ENCODE measurements around the gene KIF2B.

The KIF2B gene, protein sequence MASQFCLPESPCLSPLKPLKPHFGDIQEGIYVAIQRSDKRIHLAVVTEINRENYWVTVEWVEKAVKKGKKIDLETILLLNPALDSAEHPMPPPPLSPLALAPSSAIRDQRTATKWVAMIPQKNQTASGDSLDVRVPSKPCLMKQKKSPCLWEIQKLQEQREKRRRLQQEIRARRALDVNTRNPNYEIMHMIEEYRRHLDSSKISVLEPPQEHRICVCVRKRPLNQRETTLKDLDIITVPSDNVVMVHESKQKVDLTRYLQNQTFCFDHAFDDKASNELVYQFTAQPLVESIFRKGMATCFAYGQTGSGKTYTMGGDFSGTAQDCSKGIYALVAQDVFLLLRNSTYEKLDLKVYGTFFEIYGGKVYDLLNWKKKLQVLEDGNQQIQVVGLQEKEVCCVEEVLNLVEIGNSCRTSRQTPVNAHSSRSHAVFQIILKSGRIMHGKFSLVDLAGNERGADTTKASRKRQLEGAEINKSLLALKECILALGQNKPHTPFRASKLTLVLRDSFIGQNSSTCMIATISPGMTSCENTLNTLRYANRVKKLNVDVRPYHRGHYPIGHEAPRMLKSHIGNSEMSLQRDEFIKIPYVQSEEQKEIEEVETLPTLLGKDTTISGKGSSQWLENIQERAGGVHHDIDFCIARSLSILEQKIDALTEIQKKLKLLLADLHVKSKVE

DNA sequence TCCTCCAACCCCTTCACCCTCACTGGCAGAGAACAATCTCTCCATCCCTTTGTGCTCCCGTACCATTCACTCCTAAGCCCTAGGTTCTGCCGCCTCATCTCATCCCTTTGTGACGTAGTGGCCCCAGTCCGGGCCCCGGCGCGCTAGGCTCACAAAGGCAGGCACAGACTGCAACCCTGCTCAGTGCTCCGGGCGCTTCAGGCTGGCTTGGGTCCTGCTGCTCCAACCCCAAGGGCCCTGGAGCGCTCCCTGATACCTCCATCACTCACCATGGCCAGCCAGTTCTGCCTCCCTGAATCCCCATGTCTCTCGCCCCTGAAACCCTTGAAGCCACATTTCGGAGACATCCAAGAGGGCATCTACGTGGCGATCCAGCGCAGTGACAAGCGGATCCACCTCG is at the start of gene KIF2B:
KIF2B (plus strand) TSS at position 164 of the 400 bp plus-strand sequence; CDS start at position 271, 107 bp downstream.
- H3K4me3 ChIP-seq (ENCODE audit: low read length) = no peak within 1 kb of the TSS
- DNase-seq (ENCODE audit: low read depth) = no peak

DNA sequence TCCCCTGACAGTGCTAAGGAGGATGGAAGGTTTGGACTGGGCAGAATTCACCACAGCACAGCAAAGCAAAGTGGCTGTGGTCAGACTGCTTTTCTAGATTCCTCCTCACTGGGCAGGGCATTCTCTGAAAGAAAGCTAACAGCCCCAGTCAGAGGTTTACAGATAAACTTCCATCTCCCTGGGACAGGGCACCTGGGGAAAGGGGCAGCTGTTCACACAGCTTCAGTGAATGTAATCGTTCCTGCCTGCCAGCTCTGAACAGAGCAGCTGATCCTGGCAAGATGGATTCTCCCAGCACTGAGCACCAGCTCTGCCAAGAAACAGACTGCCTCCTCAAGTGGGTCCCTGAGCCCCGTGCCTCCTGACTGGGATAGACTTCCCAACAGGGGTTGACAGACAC is 42.4 kb upstream of the KIF2B start:
- H3K4me3 ChIP-seq (ENCODE audit: low read length) = no peak overlapping the region
- TF ChIP-seq, protein P1, sequence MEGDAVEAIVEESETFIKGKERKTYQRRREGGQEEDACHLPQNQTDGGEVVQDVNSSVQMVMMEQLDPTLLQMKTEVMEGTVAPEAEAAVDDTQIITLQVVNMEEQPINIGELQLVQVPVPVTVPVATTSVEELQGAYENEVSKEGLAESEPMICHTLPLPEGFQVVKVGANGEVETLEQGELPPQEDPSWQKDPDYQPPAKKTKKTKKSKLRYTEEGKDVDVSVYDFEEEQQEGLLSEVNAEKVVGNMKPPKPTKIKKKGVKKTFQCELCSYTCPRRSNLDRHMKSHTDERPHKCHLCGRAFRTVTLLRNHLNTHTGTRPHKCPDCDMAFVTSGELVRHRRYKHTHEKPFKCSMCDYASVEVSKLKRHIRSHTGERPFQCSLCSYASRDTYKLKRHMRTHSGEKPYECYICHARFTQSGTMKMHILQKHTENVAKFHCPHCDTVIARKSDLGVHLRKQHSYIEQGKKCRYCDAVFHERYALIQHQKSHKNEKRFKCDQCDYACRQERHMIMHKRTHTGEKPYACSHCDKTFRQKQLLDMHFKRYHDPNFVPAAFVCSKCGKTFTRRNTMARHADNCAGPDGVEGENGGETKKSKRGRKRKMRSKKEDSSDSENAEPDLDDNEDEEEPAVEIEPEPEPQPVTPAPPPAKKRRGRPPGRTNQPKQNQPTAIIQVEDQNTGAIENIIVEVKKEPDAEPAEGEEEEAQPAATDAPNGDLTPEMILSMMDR (conservative IDR thresholded peaks at IDR 0.05; ENCODE audit: low read depth, low read length) = no peak
- no peak for DNase-seq (ENCODE audit: low read depth)

More for the DNA sequence above, at the start of gene KIF2B:
- TF ChIP-seq, protein P1 (conservative IDR thresholded peaks at IDR 0.05; ENCODE audit: low read depth, low read length) = no peak

DNA sequence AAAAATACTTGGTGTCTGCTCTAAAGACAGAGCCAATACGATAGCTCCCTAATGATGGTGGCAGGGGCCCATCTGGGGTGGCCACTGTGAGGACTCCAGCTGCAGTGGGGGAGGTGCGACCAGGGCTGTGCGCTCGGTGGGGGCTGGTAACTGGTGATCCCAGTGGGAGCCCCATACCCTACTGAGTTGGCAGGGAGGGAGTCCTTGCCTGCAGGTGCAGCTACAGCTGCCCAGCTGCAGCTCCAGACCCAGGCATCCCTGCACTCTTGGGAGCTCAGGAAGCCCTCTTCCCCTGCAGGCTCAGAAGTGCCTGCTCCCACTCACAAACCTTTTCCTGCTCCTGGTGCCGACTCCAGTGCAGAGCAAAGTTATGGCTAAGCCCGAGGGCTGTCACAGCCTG is 31.2 kb upstream of the KIF2B start:
- no peak overlapping the region for H3K4me3 ChIP-seq (ENCODE audit: low read length)
- TF ChIP-seq, protein P1 (conservative IDR thresholded peaks at IDR 0.05; ENCODE audit: low read depth, low read length) = no peak
- no peak for DNase-seq (ENCODE audit: low read depth)

DNA sequence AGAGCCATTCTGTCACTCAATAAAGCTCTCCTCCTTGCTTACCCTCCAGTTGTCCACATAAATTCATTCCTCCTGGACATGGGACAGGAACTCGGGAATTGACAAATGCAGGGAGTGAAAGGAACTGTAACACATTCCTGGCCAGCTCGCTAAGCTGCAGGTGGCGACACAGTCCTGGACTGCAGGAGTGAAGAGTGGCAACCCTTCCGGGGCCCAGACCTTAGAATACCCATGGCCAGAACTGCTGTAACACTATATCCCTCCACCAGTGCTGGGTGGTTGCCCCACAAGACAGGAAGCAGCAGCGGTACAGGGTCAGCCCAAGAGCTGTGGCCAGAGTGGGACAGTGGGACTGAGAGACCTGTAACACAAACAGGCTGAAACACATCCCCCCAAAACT is 30.3 kb upstream of the KIF2B start:
- DNase-seq (ENCODE audit: low read depth) = no peak
- H3K4me3 ChIP-seq (ENCODE audit: low read length) = no peak overlapping the region
- TF ChIP-seq, protein P1 (conservative IDR thresholded peaks at IDR 0.05; ENCODE audit: low read depth, low read length) = no peak

DNA sequence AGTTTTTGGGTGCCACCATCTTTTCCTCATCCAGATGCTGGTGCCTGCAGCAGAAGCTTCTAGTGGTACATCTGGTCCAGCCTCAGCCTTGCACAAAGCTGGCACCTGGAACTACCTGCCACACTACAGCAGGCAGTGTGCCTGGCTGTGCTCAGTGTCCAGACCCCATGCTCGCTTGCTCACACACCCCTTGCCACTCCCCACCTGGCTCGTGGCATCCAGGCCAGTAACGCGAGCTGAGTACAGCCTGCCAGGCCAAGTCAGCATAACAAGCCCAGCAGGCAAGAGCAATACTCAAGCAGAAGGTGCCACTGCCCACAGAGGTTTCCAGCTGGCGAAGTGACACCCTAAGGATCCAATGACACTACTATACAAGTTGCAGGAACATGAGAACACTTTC is 29.7 kb upstream of the KIF2B start:
- H3K4me3 ChIP-seq (ENCODE audit: low read length) = no peak overlapping the region
- DNase-seq (ENCODE audit: low read depth) = no peak
- TF ChIP-seq, protein P1 (conservative IDR thresholded peaks at IDR 0.05; ENCODE audit: low read depth, low read length) = no peak

DNA sequence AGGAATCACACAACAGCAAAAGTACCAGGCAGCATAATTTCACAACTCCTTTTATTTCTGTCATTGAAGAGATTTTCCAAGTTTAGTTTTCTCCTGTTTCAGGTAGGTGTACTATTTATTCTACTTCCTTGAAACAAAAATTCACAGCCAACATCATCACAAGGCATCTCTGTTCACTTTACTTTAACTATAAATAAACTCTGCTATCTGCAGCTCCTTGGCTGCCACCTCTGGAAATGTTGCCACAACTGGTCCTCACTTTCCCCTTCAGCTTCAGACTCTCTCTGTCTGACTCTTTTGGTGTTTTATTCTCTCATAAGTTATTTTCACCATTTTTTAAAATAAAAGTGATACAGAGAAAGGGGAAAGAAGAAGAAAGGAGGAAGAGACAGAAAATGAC is 27.9 kb upstream of the KIF2B start:
- H3K4me3 ChIP-seq (ENCODE audit: low read length) = no peak overlapping the region
- TF ChIP-seq, protein P1 (conservative IDR thresholded peaks at IDR 0.05; ENCODE audit: low read depth, low read length) = no peak
- no peak for DNase-seq (ENCODE audit: low read depth)

Measured in retinal pigment epithelial cell (primary cell).